Measurements from ENCODE around the gene STOML1. TPM values are rescaled to one million over a fixed set of nuclear protein-coding genes. Genes with fewer than 3 reads are reported as not detected.

Gene STOML1
- polyA plus RNA-seq, 1 experiment: 18.3 TPM

- peaks cover 46% of the 10 kb centered on the region for H3K36me3 ChIP-seq (ENCODE audit: control insufficient read depth, insufficient read depth, low read length)
- H3K27me3 ChIP-seq (ENCODE audit: control insufficient read depth, insufficient read depth, low read length): no peaks in the 10 kb centered on the region
- ChIA-PET CTCF (interaction anchor here (0.6 to 1.3 kb wide), 2 partner anchors 22 to 52 kb away, joined by 3 read pairs; no protein-coding TSS in a partner anchor), POLR2A (no interaction called here)
- H3K4me3 ChIP-seq (ENCODE audit: low read depth, low read length): no peak overlapping the region
- TF ChIP-seq CTCF (IDR thresholded peaks at IDR 0.05; ENCODE audit: insufficient read depth, low read depth, low read length): no peak
- DNase-seq (ENCODE audit: low read depth): no peak
These were observed 42.2 kb upstream of the STOML1 start for GRCh38 chr15:74034206-74034755.

DNA sequence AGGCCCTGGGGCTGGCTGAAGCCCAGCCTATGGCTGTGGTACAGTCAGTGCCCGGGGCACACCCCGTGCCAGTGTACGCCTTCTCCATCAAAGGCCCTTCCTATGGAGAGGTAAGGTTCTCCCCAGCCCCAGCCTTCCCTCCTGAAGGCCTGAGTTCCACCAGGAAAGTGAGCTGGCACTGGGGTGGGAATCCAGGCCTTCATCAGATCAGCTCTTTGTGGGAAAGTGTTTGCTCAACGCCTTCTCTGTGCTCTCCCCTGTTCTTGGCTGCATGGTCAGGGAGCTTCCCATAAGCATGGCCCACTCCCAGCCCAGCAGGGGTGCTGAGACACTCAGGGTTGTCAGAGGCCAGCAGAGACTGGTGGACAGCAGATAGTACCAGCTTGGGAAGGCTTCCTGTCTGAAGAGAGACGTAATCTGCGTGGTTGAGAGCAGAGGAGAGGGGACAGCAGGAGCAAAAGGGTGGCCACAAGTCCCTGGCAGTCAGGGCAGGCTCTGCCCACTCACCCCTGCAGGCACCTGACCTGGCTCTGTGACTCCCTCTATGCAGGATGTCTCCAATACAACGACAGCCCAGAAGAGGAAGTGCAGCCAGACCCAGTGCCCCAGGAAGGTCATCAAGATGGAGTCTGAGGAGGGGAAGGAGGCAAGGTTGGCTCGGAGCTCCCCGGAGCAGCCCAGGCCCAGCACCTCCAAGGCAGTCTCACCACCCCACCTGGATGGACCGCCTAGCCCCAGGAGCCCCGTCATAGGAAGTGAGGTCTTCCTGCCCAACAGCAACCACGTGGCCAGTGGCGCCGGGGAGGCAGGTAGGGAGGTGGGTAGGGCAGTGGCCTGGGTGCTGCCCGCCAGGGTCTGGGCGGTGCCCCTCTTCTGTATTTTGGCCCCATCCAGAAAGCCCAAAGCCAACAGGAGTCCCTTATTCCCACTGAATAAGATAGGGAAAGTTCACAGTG lies 40.8 kb upstream of the STOML1 start:
- H3K36me3 ChIP-seq (ENCODE audit: control insufficient read depth, insufficient read depth, low read length): peaks cover 46% of the 10 kb centered on the region
- ChIA-PET POLR2A (no interaction called here), CTCF (interaction anchor here (1.2 kb wide), 1 partner anchor 40 kb away, joined by 4 read pairs; no protein-coding TSS in a partner anchor)
- no peak for DNase-seq (ENCODE audit: low read depth)
- H3K4me3 ChIP-seq (ENCODE audit: low read depth, low read length): no peak overlapping the region
- no peak for TF ChIP-seq CTCF (IDR thresholded peaks at IDR 0.05; ENCODE audit: insufficient read depth, low read depth, low read length)
- H3K27me3 ChIP-seq (ENCODE audit: control insufficient read depth, insufficient read depth, low read length): no peaks in the 10 kb centered on the region

DNA sequence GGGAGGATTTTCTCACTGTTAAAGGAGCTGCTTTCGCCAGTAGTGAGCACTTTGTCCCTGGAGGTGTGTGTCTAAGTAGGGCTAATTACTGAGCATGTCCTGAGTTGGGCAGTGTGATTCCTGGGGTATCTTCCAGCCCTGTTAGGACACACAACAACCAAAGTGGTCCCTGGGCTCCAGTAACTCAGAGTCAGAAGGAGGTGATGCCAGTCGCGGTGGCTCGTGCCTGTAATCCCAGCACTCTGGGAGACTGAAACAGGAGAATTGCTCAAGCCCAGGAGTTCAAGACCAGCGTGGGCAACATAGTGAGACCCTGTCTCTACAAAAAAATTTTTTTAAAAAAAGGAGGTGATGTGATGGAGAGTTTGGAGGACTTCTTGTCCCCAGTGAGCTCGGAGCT lies 40.0 kb upstream of the STOML1 start:
- no peak overlapping the region for H3K4me3 ChIP-seq (ENCODE audit: low read depth, low read length)
- TF ChIP-seq CTCF (IDR thresholded peaks at IDR 0.05; ENCODE audit: insufficient read depth, low read depth, low read length): no peak
- ChIA-PET CTCF (interaction anchor here (1.2 to 5.2 kb wide), 2 partner anchors 7 to 39 kb away, joined by 4 to 38 read pairs; no protein-coding TSS in a partner anchor), POLR2A (no interaction called here)
- H3K36me3 ChIP-seq (ENCODE audit: control insufficient read depth, insufficient read depth, low read length): peaks cover 49% of the 10 kb centered on the region
- no peak for DNase-seq (ENCODE audit: low read depth)
- no peaks in the 10 kb centered on the region for H3K27me3 ChIP-seq (ENCODE audit: control insufficient read depth, insufficient read depth, low read length)

DNA sequence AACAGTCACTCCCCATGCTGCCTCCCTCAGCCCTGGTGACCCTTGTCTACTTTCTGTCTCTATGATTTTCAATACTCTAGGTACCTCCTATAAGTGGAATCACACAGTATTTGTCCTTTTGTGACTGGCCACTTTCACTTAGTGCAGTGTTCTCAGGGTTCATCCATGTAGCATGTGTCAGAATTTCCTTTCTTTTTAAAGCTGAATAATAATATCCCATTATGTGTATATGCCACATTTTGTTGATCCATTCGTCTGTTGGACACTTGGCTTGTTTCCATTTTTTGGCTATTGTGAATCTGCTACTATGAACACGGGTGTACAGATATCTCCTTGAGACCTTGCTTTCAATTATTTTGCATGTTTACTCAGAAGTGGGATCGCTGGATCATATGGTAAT lies 36.6 kb upstream of the STOML1 start:
- Histone ChIP-seq H3K36me3 (ENCODE audit: control insufficient read depth, insufficient read depth, low read length) (peaks cover 33% of the 10 kb centered on the region), H3K27me3 (ENCODE audit: control insufficient read depth, insufficient read depth, low read length) (no peaks in the 10 kb centered on the region), H3K4me3 (ENCODE audit: low read depth, low read length) (no peak overlapping the region)
- no peak for TF ChIP-seq CTCF (IDR thresholded peaks at IDR 0.05; ENCODE audit: insufficient read depth, low read depth, low read length)
- ChIA-PET POLR2A (no interaction called here), CTCF (interaction anchor here (5.2 kb wide), 1 partner anchor 11 kb away, joined by 38 read pairs; no protein-coding TSS in a partner anchor)
- no peak for DNase-seq (ENCODE audit: low read depth)

DNA sequence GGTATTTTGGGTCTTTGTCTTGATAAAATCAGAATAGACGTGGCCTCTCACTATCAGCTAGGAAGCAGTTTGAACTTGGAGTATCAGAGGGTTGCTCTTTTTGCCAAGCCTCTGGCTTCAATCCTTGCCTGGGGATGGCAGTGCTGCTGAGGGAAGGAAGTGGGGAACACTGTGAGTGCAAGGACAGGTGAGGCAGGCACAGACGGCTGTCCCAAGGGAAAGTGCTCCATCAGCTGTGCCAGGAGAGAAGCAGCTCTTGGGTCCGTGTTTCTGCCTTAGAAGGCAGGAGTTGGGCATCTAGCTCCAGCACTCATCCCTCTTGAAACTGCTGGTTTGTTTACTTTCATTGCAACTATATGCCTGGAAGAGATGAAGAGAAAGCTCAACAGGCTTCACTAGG lies 35.6 kb upstream of the STOML1 start:
- no peak overlapping the region for H3K4me3 ChIP-seq (ENCODE audit: low read depth, low read length)
- DNase-seq (ENCODE audit: low read depth): no peak
- ChIA-PET CTCF (interaction anchor here (5.2 kb wide), 1 partner anchor 12 kb away, joined by 38 read pairs; no protein-coding TSS in a partner anchor), POLR2A (no interaction called here)
- no peaks in the 10 kb centered on the region for H3K27me3 ChIP-seq (ENCODE audit: control insufficient read depth, insufficient read depth, low read length)
- H3K36me3 ChIP-seq (ENCODE audit: control insufficient read depth, insufficient read depth, low read length): peaks cover 34% of the 10 kb centered on the region
- no peak for TF ChIP-seq CTCF (IDR thresholded peaks at IDR 0.05; ENCODE audit: insufficient read depth, low read depth, low read length)

Measured in BJ (cell line).